ENCODE data around the gene CTAG1A. TPM values are rescaled to one million over a fixed set of nuclear protein-coding genes. Genes with fewer than 3 reads are reported as not detected.
A peak's percentile ranks its signal among the peaks of the same experiment; 100 is the strongest.
"Not testable (repeated sequence)": the region's sequence is repeated elsewhere in the genome, so short reads cannot be mapped to it uniquely, and the experiment has no call there.

Gene CTAG1A
- total and polyA plus RNA-seq, 7 experiments from 2014 or later: not detected

GRCh38 chrX:154607976-154608375 is 23.0 kb downstream of the CTAG1A start:
- ATAC-seq; H3K4me1 ChIP-seq (ENCODE audit: control insufficient read depth in 2 of 2, insufficient read depth in 2 of 2, low read length in 2 of 2); H3K27ac Mint-ChIP-seq; H3K27me3 Mint-ChIP-seq; H3K9me3 Mint-ChIP-seq; H3K9me3 ChIP-seq (ENCODE audit: control insufficient read depth in 2 of 3, low read length in 3 of 3); H3K27ac ChIP-seq (ENCODE audit: low read depth, low read length); CTCF ChIA-PET; H3K36me3 ChIP-seq (ENCODE audit: control insufficient read depth in 2 of 3, insufficient read depth in 3 of 3, low read length in 3 of 3); H3K36me3 Mint-ChIP-seq; intact Hi-C loops (cut with micrococcal nuclease); H3K4me3 Mint-ChIP-seq; POLR2A ChIA-PET; H3K4me3 ChIP-seq (ENCODE audit: low read length); H3K27me3 ChIP-seq (ENCODE audit: control insufficient read depth in 2 of 2, insufficient read depth in 2 of 2, low read length in 2 of 2); DNase-seq: not testable (repeated sequence)
- peaks cover 0 to 14% (median 2%) of the 10 kb centered on the region in 7 donors for H3K4me1 Mint-ChIP-seq

GRCh38 chrX:154608823-154609222 is 23.9 kb downstream of the CTAG1A start:
- H3K4me3 ChIP-seq (ENCODE audit: low read length); H3K9me3 ChIP-seq (ENCODE audit: control insufficient read depth in 2 of 3, low read length in 3 of 3); intact Hi-C loops (cut with micrococcal nuclease); POLR2A ChIA-PET; CTCF ChIA-PET; H3K4me3 Mint-ChIP-seq; H3K36me3 ChIP-seq (ENCODE audit: control insufficient read depth in 2 of 3, insufficient read depth in 3 of 3, low read length in 3 of 3); H3K36me3 Mint-ChIP-seq; H3K4me1 ChIP-seq (ENCODE audit: control insufficient read depth in 2 of 2, insufficient read depth in 2 of 2, low read length in 2 of 2); H3K9me3 Mint-ChIP-seq; H3K27me3 ChIP-seq (ENCODE audit: control insufficient read depth in 2 of 2, insufficient read depth in 2 of 2, low read length in 2 of 2); H3K27ac ChIP-seq (ENCODE audit: low read depth, low read length); H3K27ac Mint-ChIP-seq; H3K27me3 Mint-ChIP-seq; ATAC-seq; DNase-seq: not testable (repeated sequence)
- peaks cover 0 to 14% (median 2%) of the 10 kb centered on the region in 7 donors for H3K4me1 Mint-ChIP-seq

GRCh38 chrX:154611146-154611545 is 26.2 kb downstream of the CTAG1A start:
- H3K27ac ChIP-seq (ENCODE audit: low read depth, low read length); H3K9me3 ChIP-seq (ENCODE audit: control insufficient read depth in 2 of 3, low read length in 3 of 3); H3K9me3 Mint-ChIP-seq; H3K27ac Mint-ChIP-seq; H3K36me3 ChIP-seq (ENCODE audit: control insufficient read depth in 2 of 3, insufficient read depth in 3 of 3, low read length in 3 of 3); ATAC-seq; POLR2A ChIA-PET; H3K4me3 Mint-ChIP-seq; H3K4me1 Mint-ChIP-seq; intact Hi-C loops (cut with micrococcal nuclease); H3K4me1 ChIP-seq (ENCODE audit: control insufficient read depth in 2 of 2, insufficient read depth in 2 of 2, low read length in 2 of 2); H3K27me3 ChIP-seq (ENCODE audit: control insufficient read depth in 2 of 2, insufficient read depth in 2 of 2, low read length in 2 of 2); H3K4me3 ChIP-seq (ENCODE audit: low read length); DNase-seq; H3K36me3 Mint-ChIP-seq; H3K27me3 Mint-ChIP-seq; CTCF ChIA-PET: not testable (repeated sequence)

GRCh38 chrX:154613586-154613985 is 28.7 kb downstream of the CTAG1A start:
- H3K27ac ChIP-seq (ENCODE audit: low read depth, low read length); intact Hi-C loops (cut with micrococcal nuclease); H3K4me1 ChIP-seq (ENCODE audit: control insufficient read depth in 2 of 2, insufficient read depth in 2 of 2, low read length in 2 of 2); H3K27me3 ChIP-seq (ENCODE audit: control insufficient read depth in 2 of 2, insufficient read depth in 2 of 2, low read length in 2 of 2); H3K27me3 Mint-ChIP-seq; H3K36me3 ChIP-seq (ENCODE audit: control insufficient read depth in 2 of 3, insufficient read depth in 3 of 3, low read length in 3 of 3); H3K4me3 Mint-ChIP-seq; ATAC-seq; H3K9me3 Mint-ChIP-seq; H3K4me3 ChIP-seq (ENCODE audit: low read length); H3K4me1 Mint-ChIP-seq; CTCF ChIA-PET; POLR2A ChIA-PET; H3K36me3 Mint-ChIP-seq; DNase-seq; H3K9me3 ChIP-seq (ENCODE audit: control insufficient read depth in 2 of 3, low read length in 3 of 3); H3K27ac Mint-ChIP-seq: not testable (repeated sequence)

GRCh38 chrX:154619182-154619581 is 34.2 kb downstream of the CTAG1A start, which contains the start of gene CTAG1B:
Gene CTAG1B, minus strand, starts transcription at chrX:154619282. Its CDS starts 64 bp downstream, at chrX:154619218.
- H3K27me3 ChIP-seq (ENCODE audit: control insufficient read depth in 2 of 2, insufficient read depth in 2 of 2, low read length in 2 of 2); H3K9me3 ChIP-seq (ENCODE audit: control insufficient read depth in 2 of 3, low read length in 3 of 3); H3K4me3 ChIP-seq (ENCODE audit: low read length); H3K27ac ChIP-seq (ENCODE audit: low read depth, low read length); H3K4me1 Mint-ChIP-seq; H3K4me3 Mint-ChIP-seq; CTCF ChIA-PET; DNase-seq; ATAC-seq; H3K9me3 Mint-ChIP-seq; POLR2A ChIA-PET; H3K27ac Mint-ChIP-seq; H3K36me3 ChIP-seq (ENCODE audit: control insufficient read depth in 2 of 3, insufficient read depth in 3 of 3, low read length in 3 of 3); intact Hi-C loops (cut with micrococcal nuclease); H3K4me1 ChIP-seq (ENCODE audit: control insufficient read depth in 2 of 2, insufficient read depth in 2 of 2, low read length in 2 of 2); H3K36me3 Mint-ChIP-seq; H3K27me3 Mint-ChIP-seq: not testable (repeated sequence)

GRCh38 chrX:154620767-154621414 is 36.0 kb downstream of the CTAG1A start:
- CTCF ChIA-PET; H3K4me1 ChIP-seq (ENCODE audit: control insufficient read depth in 2 of 2, insufficient read depth in 2 of 2, low read length in 2 of 2); H3K27me3 Mint-ChIP-seq; H3K4me1 Mint-ChIP-seq; DNase-seq; intact Hi-C loops (cut with micrococcal nuclease); H3K27ac ChIP-seq (ENCODE audit: low read depth, low read length); H3K27ac Mint-ChIP-seq; H3K36me3 ChIP-seq (ENCODE audit: control insufficient read depth in 2 of 3, insufficient read depth in 3 of 3, low read length in 3 of 3); H3K27me3 ChIP-seq (ENCODE audit: control insufficient read depth in 2 of 2, insufficient read depth in 2 of 2, low read length in 2 of 2); H3K4me3 Mint-ChIP-seq; H3K9me3 Mint-ChIP-seq; POLR2A ChIA-PET; H3K36me3 Mint-ChIP-seq; H3K9me3 ChIP-seq (ENCODE audit: control insufficient read depth in 2 of 3, low read length in 3 of 3); H3K4me3 ChIP-seq (ENCODE audit: low read length); ATAC-seq: not testable (repeated sequence)

- H3K27ac ChIP-seq (ENCODE audit: low read depth, low read length); H3K9me3 ChIP-seq (ENCODE audit: control insufficient read depth in 2 of 3, low read length in 3 of 3); H3K27ac Mint-ChIP-seq; H3K27me3 ChIP-seq (ENCODE audit: control insufficient read depth in 2 of 2, insufficient read depth in 2 of 2, low read length in 2 of 2); H3K4me3 ChIP-seq (ENCODE audit: low read length); H3K36me3 Mint-ChIP-seq; DNase-seq; POLR2A ChIA-PET; CTCF ChIA-PET; H3K9me3 Mint-ChIP-seq; intact Hi-C loops (cut with micrococcal nuclease); H3K4me1 Mint-ChIP-seq; H3K36me3 ChIP-seq (ENCODE audit: control insufficient read depth in 2 of 3, insufficient read depth in 3 of 3, low read length in 3 of 3); H3K27me3 Mint-ChIP-seq; H3K4me1 ChIP-seq (ENCODE audit: control insufficient read depth in 2 of 2, insufficient read depth in 2 of 2, low read length in 2 of 2); H3K4me3 Mint-ChIP-seq: not testable (repeated sequence)
- ATAC-seq: peak; percentile 71
Measured at GRCh38 chrX:154628960-154629359, 44.0 kb downstream of the CTAG1A start.

Data from naive thymus-derived CD4-positive, alpha-beta T cell (primary cell).